HepG2 (cell line): Measurements from ENCODE around the gene SEC63. TPM values are rescaled to one million over a fixed set of nuclear protein-coding genes. Genes with fewer than 3 reads are reported as not detected.
A peak's percentile ranks its signal among the peaks of the same experiment; 100 is the strongest.

Source experiments
- ARHGAP35 ChIP-seq: sonication (generic); formaldehyde crosslinking; IDR thresholded peaks from 2 replicates; pipeline ENCODE4 v1.9.0; 2022; ENCODE audit warnings: mild to moderate bottlenecking, inconsistent platforms, moderate library complexity, missing genetic modification reagents, borderline replicate concordance
- FOXP1 ChIP-seq, 2 experiments: fragments of 450-650 bp in 1 of 2; IDR thresholded peaks; 2 replicates each; pipeline ENCODE4 v1.6.1; 2017 to 2018; ENCODE audit warnings: antibody characterized with exemption in 1 of 2
- KAT2B ChIP-seq: fragments of 150-350 bp; IDR thresholded peaks from 2 replicates; pipeline ENCODE4 v1.6.1; 2014; ENCODE audit warnings: low read depth, low read length, borderline replicate concordance
- NFATC3 ChIP-seq: sonication (generic); formaldehyde crosslinking; IDR thresholded peaks from 2 replicates; pipeline ENCODE4 v1.5.1; 2020; ENCODE audit warnings: mild to moderate bottlenecking, missing genetic modification reagents
- NKX3-1 ChIP-seq: sonication (generic); formaldehyde crosslinking; IDR thresholded peaks from 2 replicates; pipeline ENCODE4 v1.5.0; 2020; ENCODE audit warnings: missing genetic modification reagents
- RNF2 ChIP-seq: fragments of 450-650 bp; conservative IDR thresholded peaks from 2 replicates; pipeline ENCODE4 v1.6.1; 2016; ENCODE audit warnings: low read depth
- RXRA ChIP-seq: sonication (generic); formaldehyde crosslinking; IDR thresholded peaks from 2 replicates; pipeline ENCODE4 v1.5.1; 2020; ENCODE audit warnings: missing genetic modification reagents
- SNRNP70 ChIP-seq: fragments of 200-400 bp; formaldehyde crosslinking; IDR thresholded peaks from 2 replicates; pipeline ENCODE4 v1.6.1; 2017; ENCODE audit warnings: mild to moderate bottlenecking, low read depth, low read length, moderate library complexity
- TBL1XR1 ChIP-seq: fragments of 150-350 bp; IDR thresholded peaks from 2 replicates; pipeline ENCODE4 v1.6.1; 2014; ENCODE audit warnings: borderline replicate concordance, low read length; ENCODE audit not compliant: partially characterized antibody
- U2AF2 ChIP-seq: fragments of 200-400 bp; formaldehyde crosslinking; IDR thresholded peaks from 2 replicates; pipeline ENCODE4 v1.6.1; 2017; ENCODE audit warnings: low read depth, mild to moderate bottlenecking, low read length
- ZFP1 ChIP-seq: IDR thresholded peaks from 2 replicates; pipeline ENCODE4 v1.6.1; 2016
- ZNF564 ChIP-seq: sonication (generic); formaldehyde crosslinking; IDR thresholded peaks from 2 replicates; pipeline ENCODE4 v1.8.1; 2023; ENCODE audit warnings: mild to moderate bottlenecking, missing genetic modification reagents
- ZNF572 ChIP-seq: sonication (generic); formaldehyde crosslinking; IDR thresholded peaks from 2 replicates; pipeline ENCODE4 v1.5.1; 2020; ENCODE audit warnings: mild to moderate bottlenecking, missing genetic modification reagents
- polyA plus RNA-seq, 8 experiments: library from polyadenylated mRNA; depleted of rRNA in 3 of 8; stranded (reverse) in 7 of 8; unstranded in 1 of 8; fragments of >200 nt; fragmentation: Illumina TruSeq in 4 of 8; extraction: Trizol in 4 of 8; gene quantifications; 2 replicates each; pipeline versions ENCODE4 v1.2.1 to v1.2.3, GENCODE V29; 2011 to 2016; ENCODE audit warnings: low read depth in 4 of 8, missing spikeins in 1 of 8, mixed read lengths in 1 of 8; ENCODE audit not compliant: insufficient read depth in 1 of 8
- total RNA-seq, 5 experiments: library from RNA; depleted of rRNA; stranded (reverse); fragments of >200 nt; fragmentation: Illumina TruSeq; extraction: Trizol; gene quantifications; 2 replicates each; pipeline ENCODE4 v1.2.3, GENCODE V29; 2016; ENCODE audit warnings: low read depth in 1 of 5
- TF ChIP-seq, protein P1 (sequence below): sonication (generic); formaldehyde crosslinking; IDR thresholded peaks from 2 replicates; pipeline ENCODE4 v1.5.0; 2020; ENCODE audit warnings: mild to moderate bottlenecking, missing genetic modification reagents, borderline replicate concordance
- TF ChIP-seq, protein P2 (sequence below): IDR thresholded peaks from 2 replicates; pipeline ENCODE4 v1.6.1; 2018; ENCODE audit warnings: missing genetic modification reagents
- TF ChIP-seq, protein P3 (sequence below): sonication (generic); formaldehyde crosslinking; IDR thresholded peaks from 2 replicates; pipeline ENCODE4 v1.4.0; 2020; ENCODE audit warnings: low read depth, missing genetic modification reagents
- TF ChIP-seq, protein P4 (sequence below): sonication (generic); formaldehyde crosslinking; IDR thresholded peaks from 2 replicates; pipeline ENCODE4 v1.5.0; 2020; ENCODE audit warnings: mild to moderate bottlenecking, missing genetic modification reagents, moderate library complexity

Gene SEC63
- total and polyA plus RNA-seq, 2 of the 13 experiments (the other 11 are each of a cell fraction or from before 2014, with no cell fraction given), result 20.2 to 45.9 TPM

DNA sequence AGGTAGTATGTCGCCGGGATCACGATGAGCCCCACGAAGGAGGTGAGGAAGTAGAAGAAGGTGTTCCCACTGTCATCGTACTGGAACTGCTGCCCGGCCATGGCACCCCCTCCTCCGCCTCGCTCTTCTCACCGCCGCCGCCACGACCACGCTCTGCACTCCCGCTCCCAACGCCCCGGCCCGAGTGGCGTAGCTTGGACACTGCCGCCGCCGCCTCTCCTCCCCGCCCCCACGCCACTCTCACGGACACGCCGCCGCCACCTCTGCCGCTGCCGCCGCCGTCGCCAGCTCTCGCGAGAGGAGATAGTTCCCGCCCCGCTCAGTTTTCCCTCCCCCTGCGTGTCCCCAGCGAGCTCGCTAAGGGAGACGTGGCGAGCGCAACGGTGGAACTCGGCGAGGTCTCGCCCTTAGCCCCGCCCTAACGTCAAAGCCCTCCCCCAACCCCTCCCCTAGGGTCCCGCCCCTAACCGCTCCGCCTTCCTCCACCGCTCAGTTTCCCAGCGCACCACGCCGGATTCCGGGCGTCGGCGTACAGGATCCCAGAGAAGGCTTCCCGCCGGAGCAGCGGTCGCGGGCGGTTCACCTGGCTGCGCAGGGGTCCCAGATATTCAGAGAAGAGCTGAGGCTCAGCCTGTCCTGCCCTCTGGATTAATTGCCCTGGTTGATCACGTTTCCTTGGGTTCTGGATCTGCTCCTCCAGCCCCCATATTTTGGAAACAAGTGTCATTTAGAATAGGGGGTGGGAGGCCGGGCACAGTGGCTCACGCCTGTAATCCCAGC lies at the start of gene SEC63 (continued):
- TF ChIP-seq, protein P1, sequence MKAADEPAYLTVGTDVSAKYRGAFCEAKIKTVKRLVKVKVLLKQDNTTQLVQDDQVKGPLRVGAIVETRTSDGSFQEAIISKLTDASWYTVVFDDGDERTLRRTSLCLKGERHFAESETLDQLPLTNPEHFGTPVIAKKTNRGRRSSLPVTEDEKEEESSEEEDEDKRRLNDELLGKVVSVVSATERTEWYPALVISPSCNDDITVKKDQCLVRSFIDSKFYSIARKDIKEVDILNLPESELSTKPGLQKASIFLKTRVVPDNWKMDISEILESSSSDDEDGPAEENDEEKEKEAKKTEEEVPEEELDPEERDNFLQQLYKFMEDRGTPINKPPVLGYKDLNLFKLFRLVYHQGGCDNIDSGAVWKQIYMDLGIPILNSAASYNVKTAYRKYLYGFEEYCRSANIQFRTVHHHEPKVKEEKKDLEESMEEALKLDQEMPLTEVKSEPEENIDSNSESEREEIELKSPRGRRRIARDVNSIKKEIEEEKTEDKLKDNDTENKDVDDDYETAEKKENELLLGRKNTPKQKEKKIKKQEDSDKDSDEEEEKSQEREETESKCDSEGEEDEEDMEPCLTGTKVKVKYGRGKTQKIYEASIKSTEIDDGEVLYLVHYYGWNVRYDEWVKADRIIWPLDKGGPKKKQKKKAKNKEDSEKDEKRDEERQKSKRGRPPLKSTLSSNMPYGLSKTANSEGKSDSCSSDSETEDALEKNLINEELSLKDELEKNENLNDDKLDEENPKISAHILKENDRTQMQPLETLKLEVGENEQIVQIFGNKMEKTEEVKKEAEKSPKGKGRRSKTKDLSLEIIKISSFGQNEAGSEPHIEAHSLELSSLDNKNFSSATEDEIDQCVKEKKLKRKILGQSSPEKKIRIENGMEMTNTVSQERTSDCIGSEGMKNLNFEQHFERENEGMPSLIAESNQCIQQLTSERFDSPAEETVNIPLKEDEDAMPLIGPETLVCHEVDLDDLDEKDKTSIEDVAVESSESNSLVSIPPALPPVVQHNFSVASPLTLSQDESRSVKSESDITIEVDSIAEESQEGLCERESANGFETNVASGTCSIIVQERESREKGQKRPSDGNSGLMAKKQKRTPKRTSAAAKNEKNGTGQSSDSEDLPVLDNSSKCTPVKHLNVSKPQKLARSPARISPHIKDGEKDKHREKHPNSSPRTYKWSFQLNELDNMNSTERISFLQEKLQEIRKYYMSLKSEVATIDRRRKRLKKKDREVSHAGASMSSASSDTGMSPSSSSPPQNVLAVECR (CRISPR knock-in tag), result peak; percentile 88
- no peak for TF ChIP-seq KAT2B
- no peak for TF ChIP-seq TBL1XR1
- no peak for TF ChIP-seq RXRA (CRISPR knock-in tag)
- TF ChIP-seq U2AF2, result no peak
- TF ChIP-seq, protein P2, sequence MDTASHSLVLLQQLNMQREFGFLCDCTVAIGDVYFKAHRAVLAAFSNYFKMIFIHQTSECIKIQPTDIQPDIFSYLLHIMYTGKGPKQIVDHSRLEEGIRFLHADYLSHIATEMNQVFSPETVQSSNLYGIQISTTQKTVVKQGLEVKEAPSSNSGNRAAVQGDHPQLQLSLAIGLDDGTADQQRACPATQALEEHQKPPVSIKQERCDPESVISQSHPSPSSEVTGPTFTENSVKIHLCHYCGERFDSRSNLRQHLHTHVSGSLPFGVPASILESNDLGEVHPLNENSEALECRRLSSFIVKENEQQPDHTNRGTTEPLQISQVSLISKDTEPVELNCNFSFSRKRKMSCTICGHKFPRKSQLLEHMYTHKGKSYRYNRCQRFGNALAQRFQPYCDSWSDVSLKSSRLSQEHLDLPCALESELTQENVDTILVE, result no peak
- TF ChIP-seq RNF2, result no peak
- no peak for TF ChIP-seq NFATC3 (CRISPR knock-in tag)
- TF ChIP-seq ZNF564 (CRISPR knock-in tag), result no peak
- peak; percentile 55; the same call in 1 of the 2 replicates for TF ChIP-seq ARHGAP35 (CRISPR knock-in tag)
- TF ChIP-seq ZFP1 (CRISPR knock-in tag), result no peak
- TF ChIP-seq SNRNP70, result no peak
- TF ChIP-seq, protein P3, sequence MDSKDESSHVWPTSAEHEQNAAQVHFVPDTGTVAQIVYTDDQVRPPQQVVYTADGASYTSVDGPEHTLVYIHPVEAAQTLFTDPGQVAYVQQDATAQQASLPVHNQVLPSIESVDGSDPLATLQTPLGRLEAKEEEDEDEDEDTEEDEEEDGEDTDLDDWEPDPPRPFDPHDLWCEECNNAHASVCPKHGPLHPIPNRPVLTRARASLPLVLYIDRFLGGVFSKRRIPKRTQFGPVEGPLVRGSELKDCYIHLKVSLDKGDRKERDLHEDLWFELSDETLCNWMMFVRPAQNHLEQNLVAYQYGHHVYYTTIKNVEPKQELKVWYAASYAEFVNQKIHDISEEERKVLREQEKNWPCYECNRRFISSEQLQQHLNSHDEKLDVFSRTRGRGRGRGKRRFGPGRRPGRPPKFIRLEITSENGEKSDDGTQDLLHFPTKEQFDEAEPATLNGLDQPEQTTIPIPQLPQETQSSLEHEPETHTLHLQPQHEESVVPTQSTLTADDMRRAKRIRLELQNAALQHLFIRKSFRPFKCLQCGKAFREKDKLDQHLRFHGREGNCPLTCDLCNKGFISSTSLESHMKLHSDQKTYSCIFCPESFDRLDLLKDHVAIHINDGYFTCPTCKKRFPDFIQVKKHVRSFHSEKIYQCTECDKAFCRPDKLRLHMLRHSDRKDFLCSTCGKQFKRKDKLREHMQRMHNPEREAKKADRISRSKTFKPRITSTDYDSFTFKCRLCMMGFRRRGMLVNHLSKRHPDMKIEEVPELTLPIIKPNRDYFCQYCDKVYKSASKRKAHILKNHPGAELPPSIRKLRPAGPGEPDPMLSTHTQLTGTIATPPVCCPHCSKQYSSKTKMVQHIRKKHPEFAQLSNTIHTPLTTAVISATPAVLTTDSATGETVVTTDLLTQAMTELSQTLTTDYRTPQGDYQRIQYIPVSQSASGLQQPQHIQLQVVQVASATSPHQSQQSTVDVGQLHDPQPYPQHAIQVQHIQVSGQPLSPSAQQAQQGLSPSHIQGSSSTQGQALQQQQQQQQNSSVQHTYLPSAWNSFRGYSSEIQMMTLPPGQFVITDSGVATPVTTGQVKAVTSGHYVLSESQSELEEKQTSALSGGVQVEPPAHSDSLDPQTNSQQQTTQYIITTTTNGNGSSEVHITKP (CRISPR knock-in tag), result no peak
- TF ChIP-seq ZNF572 (CRISPR knock-in tag), result no peak
- TF ChIP-seq, protein P4, sequence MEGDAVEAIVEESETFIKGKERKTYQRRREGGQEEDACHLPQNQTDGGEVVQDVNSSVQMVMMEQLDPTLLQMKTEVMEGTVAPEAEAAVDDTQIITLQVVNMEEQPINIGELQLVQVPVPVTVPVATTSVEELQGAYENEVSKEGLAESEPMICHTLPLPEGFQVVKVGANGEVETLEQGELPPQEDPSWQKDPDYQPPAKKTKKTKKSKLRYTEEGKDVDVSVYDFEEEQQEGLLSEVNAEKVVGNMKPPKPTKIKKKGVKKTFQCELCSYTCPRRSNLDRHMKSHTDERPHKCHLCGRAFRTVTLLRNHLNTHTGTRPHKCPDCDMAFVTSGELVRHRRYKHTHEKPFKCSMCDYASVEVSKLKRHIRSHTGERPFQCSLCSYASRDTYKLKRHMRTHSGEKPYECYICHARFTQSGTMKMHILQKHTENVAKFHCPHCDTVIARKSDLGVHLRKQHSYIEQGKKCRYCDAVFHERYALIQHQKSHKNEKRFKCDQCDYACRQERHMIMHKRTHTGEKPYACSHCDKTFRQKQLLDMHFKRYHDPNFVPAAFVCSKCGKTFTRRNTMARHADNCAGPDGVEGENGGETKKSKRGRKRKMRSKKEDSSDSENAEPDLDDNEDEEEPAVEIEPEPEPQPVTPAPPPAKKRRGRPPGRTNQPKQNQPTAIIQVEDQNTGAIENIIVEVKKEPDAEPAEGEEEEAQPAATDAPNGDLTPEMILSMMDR (CRISPR knock-in tag), result 0 out of 2 replicates have a peak, but pooled peaks have one; percentile 5
- no peak for TF ChIP-seq FOXP1 (IDR thresholded peaks at IDR 0.05)
- TF ChIP-seq FOXP1 (CRISPR knock-in tag; IDR thresholded peaks at IDR 0.05), result no peak
- no peak for TF ChIP-seq NKX3-1 (CRISPR knock-in tag)
